NCI-H748 treated with DMSO at 0.1 percent for 48 hours (cell line): ENCODE measurements around the gene GPX7.
A peak's percentile ranks its signal among the peaks of the same experiment; 100 is the strongest.
"Not testable (repeated sequence)": the region's sequence is repeated elsewhere in the genome, so short reads cannot be mapped to it uniquely, and the experiment has no call there.

Experiments used
- DNase-seq: peaks from one replicate; lab custom pipeline; 2025; lab: John Stamatoyannopoulos, UW

GPX7 gene

DNA sequence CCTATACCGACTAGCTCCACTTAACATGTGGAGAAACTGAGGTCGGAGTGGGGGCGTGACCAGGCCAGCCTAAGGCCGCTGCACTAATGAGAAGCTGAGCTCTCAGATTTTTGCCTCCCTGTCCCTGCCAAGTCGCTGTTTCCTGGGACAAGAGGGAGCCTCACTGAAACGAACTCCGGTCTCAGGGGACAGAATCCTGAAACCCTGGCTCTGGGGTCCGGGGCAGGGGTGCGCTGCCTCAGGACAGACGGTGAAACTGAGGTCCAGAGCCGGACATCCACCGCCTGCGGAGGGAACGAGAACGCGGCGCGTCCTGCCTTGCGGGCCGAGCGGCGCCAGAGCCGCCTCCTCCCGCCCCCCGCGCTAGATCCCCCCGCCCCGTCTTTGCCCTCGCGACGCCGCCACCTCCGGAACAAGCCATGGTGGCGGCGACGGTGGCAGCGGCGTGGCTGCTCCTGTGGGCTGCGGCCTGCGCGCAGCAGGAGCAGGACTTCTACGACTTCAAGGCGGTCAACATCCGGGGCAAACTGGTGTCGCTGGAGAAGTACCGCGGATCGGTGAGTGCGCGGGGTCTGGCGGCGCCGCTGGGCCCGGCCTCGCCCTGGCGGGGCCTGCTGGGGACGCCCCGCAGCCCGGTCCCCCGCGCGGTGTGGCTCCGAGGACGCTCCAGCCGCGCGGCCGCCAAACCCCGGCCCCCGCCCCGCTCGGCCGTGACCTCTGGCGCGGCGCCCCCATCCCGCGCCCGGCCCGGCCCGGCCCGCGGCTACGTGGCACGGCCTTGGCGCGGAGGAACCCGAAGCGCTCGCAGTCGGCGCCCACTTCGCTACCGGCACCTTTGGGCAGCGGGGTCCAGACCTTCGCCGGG, at the start of gene GPX7:
Gene GPX7 (plus strand): TSS at position 381 of the 865 bp plus-strand sequence. CDS start 39 bp downstream, at position 420.
- DNase-seq, result no peak

DNA sequence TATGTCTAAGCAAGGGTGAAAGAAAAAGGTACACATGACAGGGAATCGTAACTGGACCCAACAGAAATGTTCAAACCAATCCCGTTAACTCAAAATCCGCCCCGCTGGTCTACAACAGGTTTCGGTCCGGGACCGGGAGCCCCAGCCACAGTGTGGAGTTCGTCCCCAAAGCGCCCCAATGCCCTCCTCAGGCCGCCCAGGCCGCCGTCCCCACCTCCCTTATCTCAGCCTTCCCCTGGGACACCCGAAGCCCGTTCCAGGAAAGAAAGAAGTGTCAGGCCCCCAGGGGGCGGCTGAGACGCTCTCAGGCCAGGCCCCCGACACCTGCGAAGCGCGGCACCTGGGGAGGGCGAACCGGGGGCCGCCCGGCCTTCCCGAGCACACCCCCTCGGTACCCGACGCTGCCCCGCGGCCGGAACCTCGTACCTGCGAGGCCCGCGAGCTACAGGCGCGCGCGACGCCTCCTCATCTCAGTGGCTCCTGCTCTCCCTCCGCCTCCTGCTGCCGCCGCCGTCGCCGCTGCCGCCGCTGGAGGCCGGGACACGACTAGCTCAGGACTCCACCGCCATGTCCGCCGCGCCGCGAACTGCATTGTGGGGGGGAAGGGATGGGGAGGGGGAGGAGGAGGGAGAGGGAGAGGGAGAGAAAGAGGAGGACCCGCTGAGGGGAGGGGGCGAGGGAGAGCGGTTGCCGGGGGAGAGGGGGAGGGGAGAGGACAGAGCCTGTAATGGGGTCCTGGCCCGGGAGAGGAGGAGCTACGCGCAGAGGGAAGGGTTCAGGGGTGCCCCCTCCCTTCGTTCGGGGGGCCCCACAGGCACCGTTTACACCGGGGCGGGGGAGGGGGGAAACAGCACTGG, 49.4 kb upstream of the GPX7 start, which contains the start of gene TUT4:
Gene TUT4 (minus strand): TSS at position 588 of the 857 bp plus-strand sequence. CDS start 26,812 bp downstream, outside the sequence.
- DNase-seq, result peak; percentile 72

DNA sequence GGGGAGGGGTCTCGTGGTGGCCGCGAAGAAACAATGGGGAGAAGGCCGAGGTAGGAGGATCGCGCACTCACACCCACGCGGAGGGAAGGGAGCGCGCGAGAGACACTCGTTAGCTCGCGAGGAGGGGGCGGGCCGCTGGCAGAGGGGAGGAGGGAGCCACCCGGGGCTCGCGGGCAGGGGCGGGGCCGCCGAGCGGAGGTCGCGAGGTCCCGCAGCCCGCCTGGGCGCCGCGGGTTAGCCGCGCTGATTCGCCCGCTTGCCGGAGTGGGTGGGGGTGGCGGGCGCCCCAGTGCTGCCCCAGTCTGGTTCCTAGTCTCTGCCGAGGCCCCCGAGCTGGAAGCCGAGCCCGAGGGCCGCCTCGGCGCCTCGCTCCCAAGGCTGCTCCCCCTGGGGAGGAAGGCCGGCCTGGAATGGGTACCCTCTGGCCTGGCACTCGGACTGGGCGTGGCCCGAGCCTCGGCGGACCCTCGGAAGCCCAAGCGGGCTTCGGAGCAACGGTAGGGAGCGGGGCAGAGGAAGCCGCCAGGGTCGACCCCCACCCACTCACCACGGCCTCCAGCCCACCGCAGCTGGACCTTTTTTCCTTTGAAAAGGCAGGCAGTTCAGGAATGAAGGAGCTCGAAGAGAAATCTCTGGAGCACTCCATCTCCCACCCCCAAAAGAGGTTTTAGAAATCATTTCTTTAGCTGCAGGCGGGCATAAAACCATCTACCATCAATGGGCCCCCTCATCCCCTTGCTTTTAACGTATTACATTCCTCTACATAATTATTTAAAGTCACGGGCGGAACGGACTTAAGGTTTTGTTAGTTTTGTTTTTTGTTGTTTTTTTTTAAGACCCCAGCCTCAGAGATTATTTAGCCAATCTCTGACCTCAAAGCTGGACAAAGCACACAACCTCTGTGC, 48.6 kb upstream of the GPX7 start:
- DNase-seq, result peak; percentile 79

DNA sequence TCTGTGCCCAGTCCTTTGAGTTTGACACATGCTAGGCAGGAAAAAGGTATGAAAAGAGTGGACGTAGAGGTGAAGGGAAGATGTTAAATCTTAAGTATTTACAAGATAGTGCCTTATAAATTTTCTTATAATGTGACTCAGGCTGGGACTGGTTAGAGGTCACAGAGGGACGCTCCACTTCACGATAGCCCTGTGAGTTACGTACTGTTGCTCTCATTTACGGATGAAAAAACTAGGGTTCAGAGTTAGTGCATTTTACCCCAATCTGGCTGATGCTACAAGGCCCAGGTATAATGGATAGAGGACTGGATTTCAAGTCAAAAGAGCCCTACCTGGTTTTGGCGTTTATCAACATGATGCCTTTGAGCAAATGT, 47.9 kb upstream of the GPX7 start:
- DNase-seq, result no peak

DNA sequence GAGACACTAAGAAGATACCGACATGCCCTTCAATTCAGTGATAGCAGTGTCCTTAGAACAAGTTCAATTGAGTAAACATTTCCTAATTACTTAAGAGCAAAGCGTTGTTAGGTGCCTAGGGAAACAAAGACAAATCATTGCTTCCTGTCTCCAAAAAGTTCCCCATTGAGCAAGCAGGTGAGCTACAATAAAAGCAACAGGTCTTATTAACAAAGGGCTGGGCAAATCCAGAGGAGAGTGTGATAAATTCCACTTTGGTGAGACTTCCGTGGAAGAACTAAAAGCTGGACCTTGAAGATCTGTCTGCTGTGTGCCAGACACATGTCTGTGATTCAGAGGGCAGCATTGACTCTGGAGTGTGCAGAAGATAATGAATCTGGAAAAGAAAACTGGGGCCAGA, 47.4 kb upstream of the GPX7 start:
- DNase-seq, result peak; percentile 69

DNA sequence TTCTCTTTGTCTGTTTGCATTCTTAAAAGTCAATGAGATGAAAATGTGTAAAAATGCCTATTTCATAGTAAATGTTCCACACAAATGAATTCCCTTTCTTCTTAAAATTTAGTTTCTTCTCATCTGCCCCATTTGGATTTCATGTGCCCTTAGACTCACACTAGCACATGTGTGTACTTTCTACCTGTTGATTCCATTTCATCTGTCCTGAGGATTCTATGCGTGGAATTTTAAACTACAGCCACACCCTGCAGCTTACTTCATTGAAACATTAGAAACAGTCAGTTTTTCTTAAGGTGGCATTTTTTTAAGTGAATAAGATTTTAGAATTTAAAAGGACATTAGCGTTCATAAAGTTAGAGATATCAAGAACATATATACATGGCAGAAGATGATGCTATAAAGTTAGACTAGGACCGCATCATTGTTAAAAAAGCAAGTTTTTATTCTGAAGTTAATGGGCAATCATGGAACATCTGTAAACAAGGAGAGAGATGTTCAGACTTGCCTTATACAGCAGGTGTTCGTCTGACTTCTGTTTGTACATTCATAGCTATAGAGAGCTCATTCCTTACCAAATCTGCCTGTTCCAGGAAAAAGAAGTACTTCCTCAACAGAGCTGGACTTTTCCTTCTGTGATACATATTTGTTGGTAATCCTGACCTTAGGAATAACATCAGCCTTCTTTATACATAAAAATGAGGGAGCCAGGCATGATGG, 45.4 kb upstream of the GPX7 start:
- no peak for DNase-seq

DNA sequence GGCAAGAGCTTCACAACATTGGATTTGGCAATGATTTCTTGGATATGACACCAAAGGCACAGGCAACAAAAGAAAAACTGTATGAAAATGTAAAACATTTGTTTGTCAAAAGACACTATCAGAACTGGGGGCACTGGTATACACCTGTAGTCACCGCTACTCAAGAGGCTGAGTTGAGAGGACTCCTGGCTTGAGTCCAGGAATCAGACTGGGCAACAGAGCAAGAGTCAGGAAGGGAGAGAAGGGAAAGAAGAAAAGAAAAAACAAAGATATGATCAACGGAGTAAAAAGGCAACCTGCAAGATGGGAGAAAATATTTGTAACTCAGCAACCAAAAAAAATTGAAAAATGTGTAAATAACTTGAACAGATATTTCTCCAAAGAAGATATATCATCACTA, 43.2 kb upstream of the GPX7 start:
- DNase-seq, result no peak

DNA sequence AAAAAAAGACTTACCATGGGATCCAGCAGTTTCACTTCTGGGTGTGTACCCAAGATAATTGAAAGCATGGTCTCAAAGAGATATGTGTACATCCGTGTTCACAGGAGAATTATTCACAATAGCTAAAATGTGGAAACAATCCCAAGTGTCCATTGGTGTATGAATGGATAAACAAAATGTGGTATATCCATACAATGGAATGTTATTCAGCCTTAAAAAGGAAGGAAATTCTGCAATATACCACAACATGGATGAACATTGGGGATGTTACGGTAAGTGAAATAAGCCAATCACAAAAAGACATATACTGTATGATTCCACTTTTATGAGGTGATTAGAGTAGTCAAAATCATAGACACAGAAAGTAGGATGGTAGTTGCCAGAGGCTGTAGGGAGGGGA, 42.3 kb upstream of the GPX7 start:
- DNase-seq, result no peak

DNA sequence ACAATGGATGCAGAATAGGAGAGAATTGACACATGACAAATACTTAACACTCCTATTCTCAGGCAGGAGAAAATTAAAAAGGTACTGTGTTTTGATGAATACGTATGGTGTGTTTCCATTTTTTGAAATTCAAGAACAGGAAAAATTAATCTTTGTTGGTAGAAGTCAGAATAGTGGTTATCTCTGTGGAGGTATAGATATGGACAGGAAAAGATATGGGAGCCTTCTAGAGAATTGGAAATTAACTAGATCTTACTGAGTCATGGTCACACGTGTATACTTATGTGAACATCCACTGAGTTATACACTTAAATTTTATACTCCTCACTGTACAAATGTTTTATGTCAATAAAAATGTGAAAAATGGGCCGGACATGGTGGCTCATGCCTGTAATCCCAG, 39.4 kb upstream of the GPX7 start:
- DNase-seq, result no peak

DNA sequence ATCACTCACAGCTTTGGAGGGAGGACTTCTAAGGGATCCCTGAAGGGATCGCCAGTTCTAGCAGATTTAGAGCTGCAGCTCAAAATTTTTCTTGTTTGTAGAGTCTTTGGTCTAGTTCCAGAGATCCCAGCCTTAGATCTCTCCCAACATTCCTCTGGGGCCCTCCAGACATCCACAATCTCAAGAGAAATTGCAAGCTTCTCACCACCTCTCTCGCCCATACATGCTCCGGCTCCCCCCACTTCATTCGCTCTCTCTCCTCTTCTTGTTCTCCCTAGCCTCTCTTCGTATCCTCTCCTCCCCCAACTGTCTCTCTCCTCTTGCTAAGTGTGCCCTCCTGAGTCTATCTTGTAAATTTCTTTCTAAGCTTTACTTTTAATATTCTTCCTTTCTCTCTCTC, 34.2 kb upstream of the GPX7 start:
- DNase-seq, result no peak

DNA sequence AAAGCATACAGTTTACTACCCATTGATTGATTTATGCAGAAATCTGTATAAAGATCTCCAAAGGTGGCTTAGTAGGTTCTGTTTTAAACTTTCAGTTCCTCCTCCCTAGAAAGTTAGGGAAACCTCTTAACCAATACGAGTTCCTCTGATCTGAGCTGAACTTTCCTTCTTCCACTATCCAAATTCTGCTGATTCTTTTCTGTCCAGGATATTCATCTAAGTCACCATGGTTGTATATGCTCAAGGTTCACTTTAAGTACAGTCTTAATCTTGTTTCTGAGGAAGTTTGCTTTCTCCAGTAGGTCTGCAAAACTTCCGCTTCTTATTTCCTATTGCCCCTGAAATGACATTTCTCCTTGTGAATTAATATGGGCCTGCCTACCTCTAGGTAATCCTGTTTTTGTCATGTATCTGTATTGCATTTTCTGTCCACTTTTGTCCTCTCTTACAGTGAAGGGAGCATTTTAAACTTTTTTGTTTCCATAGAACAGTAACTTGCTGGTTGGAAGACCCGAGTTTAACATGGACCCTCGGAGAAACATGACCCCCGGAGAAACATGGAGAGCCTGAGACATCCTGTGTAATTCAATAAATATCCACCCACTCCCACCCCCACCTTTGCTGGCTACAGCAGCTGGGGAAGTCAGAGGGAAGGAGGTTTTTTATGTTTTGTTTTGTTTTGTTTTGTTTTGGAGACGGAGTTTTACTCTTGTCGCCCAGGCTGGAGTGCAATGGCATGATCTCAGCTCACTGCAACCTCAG, 32.5 kb upstream of the GPX7 start:
- DNase-seq, result no peak

DNA sequence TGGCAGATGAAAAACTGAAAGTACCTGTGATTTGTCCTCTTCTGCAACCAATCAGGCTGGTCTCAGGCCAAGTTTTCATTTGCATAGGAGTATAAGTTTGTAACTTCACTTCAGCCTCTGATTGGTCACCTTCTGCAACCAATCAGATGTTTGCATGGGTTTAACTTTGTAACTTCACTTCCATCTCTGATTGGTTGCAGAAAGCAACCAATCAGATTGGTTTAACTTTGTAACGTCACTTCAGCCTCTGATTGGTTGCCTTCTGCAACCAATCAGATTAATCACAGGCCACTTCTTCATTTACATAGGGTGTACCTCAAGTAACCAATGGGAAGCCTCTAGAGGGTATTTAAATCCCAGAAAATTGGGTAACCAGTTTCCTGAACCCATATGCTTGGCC, 30.4 kb upstream of the GPX7 start:
- DNase-seq, result no peak

DNA sequence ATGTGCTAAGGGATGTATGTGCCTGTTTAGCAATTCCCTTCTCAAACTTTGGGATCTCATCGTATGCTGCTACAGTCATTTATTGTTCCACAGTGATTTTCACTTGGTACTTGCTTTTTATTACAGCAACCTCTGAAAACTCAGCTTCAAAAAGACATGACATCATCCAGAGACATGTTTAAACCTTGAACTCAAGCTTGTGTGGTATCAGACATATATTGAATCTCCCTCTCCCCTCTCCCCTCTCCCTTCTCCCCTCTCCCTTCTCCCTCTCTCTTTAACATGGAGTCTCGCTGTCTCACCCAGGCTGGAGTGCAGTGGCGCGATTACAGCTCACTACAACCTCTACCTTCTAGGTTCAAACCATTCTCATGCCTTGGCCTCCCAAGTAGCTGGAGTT, 29.8 kb upstream of the GPX7 start:
- DNase-seq, result no peak

DNA sequence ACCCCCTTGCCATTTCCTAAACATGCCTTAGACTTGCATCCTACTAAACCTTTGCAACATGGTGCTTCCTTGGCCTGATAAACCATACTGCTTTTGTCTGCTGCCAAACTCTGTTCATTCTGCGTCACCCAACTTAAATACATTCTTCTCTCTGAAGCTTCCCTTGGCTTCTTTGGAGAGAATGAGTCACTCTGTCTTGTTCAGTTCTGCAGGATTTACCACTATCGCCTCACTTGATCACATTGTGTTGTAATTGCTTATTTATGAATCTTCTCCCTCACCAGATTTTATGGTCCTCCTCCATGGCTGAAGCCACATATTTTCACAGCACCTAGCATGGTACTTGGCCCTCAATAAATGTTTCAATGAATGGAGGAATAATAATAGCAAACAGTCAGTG, 27.6 kb upstream of the GPX7 start:
- DNase-seq, result no peak

DNA sequence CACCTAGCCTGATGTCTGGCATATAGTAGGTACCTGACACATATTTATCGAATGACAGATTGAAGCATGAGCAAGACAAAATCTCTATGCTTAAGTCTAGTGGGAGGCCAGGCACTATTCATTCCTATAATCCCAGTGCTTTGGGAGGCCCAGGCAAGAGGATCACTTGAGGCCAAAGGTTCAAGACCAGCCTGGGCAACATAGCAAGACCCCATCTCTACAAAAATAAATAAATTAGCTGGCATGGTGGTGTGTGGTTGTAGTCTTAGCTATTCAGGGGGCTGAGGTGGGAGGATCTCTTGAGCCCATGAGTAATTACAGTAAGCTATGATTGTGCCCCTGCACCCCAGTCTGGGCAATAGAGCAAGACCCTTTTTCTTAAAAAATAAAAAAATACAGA, 26.1 kb upstream of the GPX7 start:
- no peak for DNase-seq

DNA sequence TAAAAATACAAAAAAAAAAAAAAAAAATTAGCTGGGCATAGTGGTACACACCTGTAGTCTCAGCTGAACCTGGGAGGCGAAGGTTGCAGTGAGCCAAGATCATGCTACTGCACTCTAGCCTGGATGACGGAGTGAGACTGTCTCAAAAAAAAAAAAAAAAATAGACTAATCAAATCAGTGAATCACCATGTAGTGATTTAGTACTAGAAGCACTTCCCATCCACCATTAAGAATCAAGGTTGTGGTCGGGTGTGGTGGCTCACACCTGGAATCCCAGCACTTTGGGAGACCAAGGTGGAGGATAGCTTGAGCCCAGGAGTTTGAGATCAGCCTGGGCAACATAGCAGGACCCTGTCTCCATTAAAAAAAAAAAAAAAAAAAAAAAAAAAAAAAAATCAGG, 24.1 kb upstream of the GPX7 start:
- not testable (repeated sequence) for DNase-seq

DNA sequence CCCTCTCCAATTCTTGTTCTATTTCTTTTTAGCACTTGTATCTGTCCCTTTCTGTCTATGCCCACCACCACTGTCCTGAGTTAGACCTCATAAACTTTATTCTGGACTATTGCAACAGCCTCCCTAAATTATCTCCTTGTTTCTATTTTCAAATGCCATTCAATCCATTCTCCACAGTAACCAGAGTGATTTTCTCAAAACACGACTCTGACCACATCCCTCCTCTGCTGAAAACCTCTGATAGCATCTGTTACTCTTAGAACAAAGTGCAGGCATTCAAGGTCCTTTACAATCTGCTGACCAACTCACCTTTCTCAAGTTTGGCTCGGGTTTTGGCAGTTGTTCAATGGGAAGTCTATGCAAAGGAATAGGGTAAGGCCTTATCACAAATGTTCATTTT, 22.8 kb upstream of the GPX7 start:
- DNase-seq, result no peak

DNA sequence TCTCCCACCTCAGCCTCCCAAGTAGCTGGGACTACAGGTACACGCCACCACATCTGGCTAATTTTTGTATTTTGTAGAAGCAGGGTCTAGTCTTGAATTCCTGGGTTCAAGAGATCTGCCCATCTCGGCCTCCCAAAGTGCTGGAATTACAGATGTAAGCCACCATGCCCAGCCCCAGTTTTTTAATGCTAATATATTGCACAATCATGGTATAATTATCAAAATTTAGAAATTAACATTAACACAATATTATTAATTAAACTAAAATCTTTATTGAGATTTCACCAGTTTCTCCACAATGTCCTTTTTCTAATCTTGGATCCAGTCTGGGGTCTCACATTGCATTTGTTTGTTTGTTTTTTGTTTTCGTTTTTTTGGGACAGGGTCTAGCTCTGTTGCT, 21.9 kb upstream of the GPX7 start:
- no peak for DNase-seq

DNA sequence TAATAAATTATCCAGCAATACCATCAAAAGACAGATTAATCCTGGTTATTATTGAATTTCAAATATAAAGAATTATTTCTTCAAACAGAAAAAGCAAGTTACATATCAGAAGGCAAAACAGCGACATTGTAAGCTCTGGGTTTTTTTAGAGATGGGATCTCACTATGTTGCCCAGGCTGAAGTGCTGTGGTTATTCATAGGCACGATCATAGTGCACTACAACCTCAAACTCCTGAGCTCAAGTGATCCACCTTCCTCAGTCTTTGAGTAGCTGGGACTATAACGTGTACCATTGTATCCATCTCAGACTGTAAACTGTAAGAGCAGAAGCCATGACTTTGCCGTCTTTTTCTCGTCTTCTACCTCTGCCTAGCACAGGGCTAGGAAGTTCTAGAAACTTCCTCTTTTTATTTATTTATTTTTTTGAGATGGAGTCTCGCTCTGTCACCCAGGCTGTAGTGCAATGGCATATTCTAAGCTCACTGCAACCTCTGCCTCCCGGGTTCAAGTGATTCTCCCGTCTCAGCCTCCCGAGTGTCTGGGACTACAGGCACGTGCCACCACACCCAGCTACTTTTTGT, 20.0 kb upstream of the GPX7 start:
- DNase-seq, result no peak

DNA sequence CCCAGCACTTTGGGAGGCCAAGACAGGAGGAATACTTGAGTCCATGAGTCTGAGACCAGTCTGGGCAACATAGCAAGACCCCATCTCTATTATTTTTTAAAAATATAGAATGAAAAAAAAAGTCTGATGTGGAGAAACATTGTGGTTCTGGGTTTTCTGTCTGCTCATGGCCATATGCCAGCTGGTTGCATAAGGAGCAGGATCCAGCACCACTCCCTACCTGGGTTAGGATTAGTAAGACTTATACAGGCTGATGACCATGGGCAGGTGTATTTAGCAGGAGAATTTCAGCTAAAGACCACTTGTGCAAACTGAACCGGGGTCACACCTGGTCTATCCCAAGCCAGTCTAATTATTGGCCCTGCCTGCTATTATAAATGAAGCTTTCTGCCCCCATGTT, 16.7 kb upstream of the GPX7 start:
- DNase-seq, result no peak
